Keratinocyte (primary cell): Measurements from ENCODE around the gene GSTA5. TPM values are rescaled to one million over a fixed set of nuclear protein-coding genes. Genes with fewer than 3 reads are reported as not detected.
"Not testable (repeated sequence)": the region's sequence is repeated elsewhere in the genome, so short reads cannot be mapped to it uniquely, and the experiment has no call there.

Experiments
- DNase-seq: peaks from one replicate; pipeline ENCODE4 v3.0.0-alpha.2; 2011; ENCODE audit warnings: low read depth, missing footprints, low spot score
- FAIRE-seq: peaks from 2 replicates; lab custom pipeline; 2011; peaks lifted over from hg19 to GRCh38; lab: Jason Lieb, UNC
- H2AFZ ChIP-seq: 2 replicates; pipeline ENCODE4 v1.6.0; 2012; ENCODE audit warnings: low read length, control low read depth, inconsistent platforms; ENCODE audit not compliant: control insufficient read depth
- H3K27ac ChIP-seq: 2 replicates; pipeline ENCODE4 v1.5.1; 2011; ENCODE audit warnings: low read length; ENCODE audit not compliant: control insufficient read depth, insufficient read depth
- H3K27me3 ChIP-seq: 3 replicates; pipeline ENCODE4 v1.6.0; 2011; ENCODE audit warnings: low read length; ENCODE audit not compliant: control insufficient read depth, insufficient read depth; ENCODE audit errors: extremely low read depth
- H3K36me3 ChIP-seq, 2 experiments: 2 replicates in 1 of 2; 3 replicates in 1 of 2; pipeline ENCODE4 v1.5.1; 2011; ENCODE audit warnings: low read length in 2 of 2, mild to moderate bottlenecking in 1 of 2; ENCODE audit not compliant: control insufficient read depth in 2 of 2, insufficient read depth in 2 of 2; ENCODE audit errors: extremely low read depth in 1 of 2
- H3K4me1 ChIP-seq: 3 replicates; pipeline ENCODE4 v1.5.1; 2011; ENCODE audit warnings: low read length; ENCODE audit not compliant: control insufficient read depth, insufficient read depth; ENCODE audit errors: extremely low read depth
- H3K4me2 ChIP-seq: 3 replicates; pipeline ENCODE4 v1.6.0; 2011; ENCODE audit warnings: low read depth, low read length; ENCODE audit not compliant: control insufficient read depth, insufficient read depth; ENCODE audit errors: extremely low read depth
- H3K4me3 ChIP-seq, 3 experiments: fragments of 200-600 bp in 1 of 3; sonication (generic) in 1 of 3; 2 replicates in 2 of 3; 3 replicates in 1 of 3; pipeline ENCODE4 v1.5.1; 2011 to 2016; ENCODE audit warnings: low read length in 3 of 3, mild to moderate bottlenecking in 3 of 3, control low read depth in 2 of 3, inconsistent platforms in 1 of 3, low read depth in 1 of 3, mixed read lengths in 1 of 3, mixed run types in 1 of 3, moderate library complexity in 1 of 3; ENCODE audit not compliant: control insufficient read depth in 2 of 3, insufficient read depth in 2 of 3; ENCODE audit errors: extremely low read depth in 1 of 3
- H3K79me2 ChIP-seq: 2 replicates; pipeline ENCODE4 v1.6.0; 2012; ENCODE audit warnings: low read length; ENCODE audit not compliant: control insufficient read depth, insufficient read depth
- H3K9ac ChIP-seq: 3 replicates; pipeline ENCODE4 v1.6.0; 2011; ENCODE audit warnings: low read length; ENCODE audit not compliant: control insufficient read depth, insufficient read depth; ENCODE audit errors: extremely low read depth
- H3K9me1 ChIP-seq: 3 replicates; pipeline ENCODE4 v1.6.0; 2011; ENCODE audit warnings: low read length; ENCODE audit not compliant: control insufficient read depth, insufficient read depth; ENCODE audit errors: extremely low read depth
- H3K9me3 ChIP-seq: 2 replicates; pipeline ENCODE4 v1.5.1; 2012; ENCODE audit warnings: low read depth, low read length; ENCODE audit not compliant: control insufficient read depth
- H4K20me1 ChIP-seq: 3 replicates; pipeline ENCODE4 v1.6.0; 2011; ENCODE audit warnings: low read length; ENCODE audit not compliant: control insufficient read depth, insufficient read depth; ENCODE audit errors: extremely low read depth
- EZH2 ChIP-seq: IDR thresholded peaks from one replicate; pipeline ENCODE4 v1.6.1; 2012; ENCODE audit warnings: inconsistent platforms, mild to moderate bottlenecking, low read length, moderate library complexity
- dilution Hi-C: fragments of 300-500 bp; cut with MboI; formaldehyde crosslinking; loops from one replicate; pipeline ENCODE4 v1.7.0; 2020; ENCODE audit warnings: low sequenced_read_pairs; ENCODE audit not compliant: extremely low pct_ligation_motif_present
- polyA plus RNA-seq, 5 experiments: library from polyadenylated mRNA; depleted of rRNA in 3 of 5; stranded (reverse) in 3 of 5; stranded (forward) in 1 of 5; unstranded in 1 of 5; fragments of >200 nt; gene quantifications; 1 replicate in 1 of 5; 2 replicates in 3 of 5; 3 replicates in 1 of 5; pipeline versions ENCODE4 v1.2.1 to v1.2.3, GENCODE V29; 2011 to 2012; ENCODE audit warnings: missing spikeins in 2 of 5, low read depth in 1 of 5, low replicate concordance in 1 of 5
- TF ChIP-seq, protein P1 (sequence below), 3 experiments: IDR thresholded peaks in 1 of 3; conservative IDR thresholded peaks in 1 of 3; optimal IDR thresholded peaks in 1 of 3; 2 replicates in 2 of 3; 3 replicates in 1 of 3; pipeline versions ENCODE3 to v1.5.1; 2011; ENCODE audit warnings: low read length in 3 of 3, mild to moderate bottlenecking in 3 of 3, moderate library complexity in 2 of 3, control low read depth in 1 of 3, inconsistent platforms in 1 of 3; ENCODE audit not compliant: insufficient read depth in 2 of 3; ENCODE audit errors: extremely low read depth in 1 of 3

Gene GSTA5
- polyA plus RNA-seq, 1 donor (not counting 4 experiments of a cell fraction or from before 2014, with no cell fraction given): not detected

DNA sequence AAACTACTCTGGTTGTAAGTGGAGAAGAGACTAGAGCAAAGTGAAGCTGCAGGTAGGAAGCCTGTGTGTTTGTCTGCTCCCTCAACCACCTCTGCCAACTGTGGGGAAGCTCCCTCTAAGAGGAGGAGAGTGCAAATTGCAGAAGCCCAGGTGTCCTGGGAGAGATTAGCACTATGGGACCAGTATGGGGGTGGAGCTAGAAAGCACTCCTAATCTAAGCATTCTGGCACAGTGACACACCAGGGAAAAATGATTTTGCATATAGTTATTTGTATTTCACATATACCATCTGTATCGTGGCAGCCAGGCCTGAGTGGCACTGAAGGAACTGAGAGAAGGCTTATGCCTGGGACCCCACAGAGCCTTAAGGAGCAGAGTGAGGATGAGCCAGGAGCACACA is 49.8 kb downstream of the GSTA5 start:
- H3K9ac ChIP-seq: no peak overlapping the region
- H3K79me2 ChIP-seq: no peaks in the 10 kb centered on the region
- FAIRE-seq (no peak), DNase-seq (no peak)
- no peaks in the 10 kb centered on the region for H3K4me1 ChIP-seq
- TF ChIP-seq EZH2: no peak
- TF ChIP-seq, protein P1, sequence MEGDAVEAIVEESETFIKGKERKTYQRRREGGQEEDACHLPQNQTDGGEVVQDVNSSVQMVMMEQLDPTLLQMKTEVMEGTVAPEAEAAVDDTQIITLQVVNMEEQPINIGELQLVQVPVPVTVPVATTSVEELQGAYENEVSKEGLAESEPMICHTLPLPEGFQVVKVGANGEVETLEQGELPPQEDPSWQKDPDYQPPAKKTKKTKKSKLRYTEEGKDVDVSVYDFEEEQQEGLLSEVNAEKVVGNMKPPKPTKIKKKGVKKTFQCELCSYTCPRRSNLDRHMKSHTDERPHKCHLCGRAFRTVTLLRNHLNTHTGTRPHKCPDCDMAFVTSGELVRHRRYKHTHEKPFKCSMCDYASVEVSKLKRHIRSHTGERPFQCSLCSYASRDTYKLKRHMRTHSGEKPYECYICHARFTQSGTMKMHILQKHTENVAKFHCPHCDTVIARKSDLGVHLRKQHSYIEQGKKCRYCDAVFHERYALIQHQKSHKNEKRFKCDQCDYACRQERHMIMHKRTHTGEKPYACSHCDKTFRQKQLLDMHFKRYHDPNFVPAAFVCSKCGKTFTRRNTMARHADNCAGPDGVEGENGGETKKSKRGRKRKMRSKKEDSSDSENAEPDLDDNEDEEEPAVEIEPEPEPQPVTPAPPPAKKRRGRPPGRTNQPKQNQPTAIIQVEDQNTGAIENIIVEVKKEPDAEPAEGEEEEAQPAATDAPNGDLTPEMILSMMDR (optimal IDR thresholded peaks at IDR 0.05 in 1 of 3, IDR thresholded peaks at IDR 0.05 in 1 of 3, conservative IDR thresholded peaks at IDR 0.05 in 1 of 3; ENCODE audit: extremely low read depth in 1 of 3, insufficient read depth in 2 of 3, low read length in 3 of 3): no peak
- no peak overlapping the region for H2AFZ ChIP-seq
- no peaks in the 10 kb centered on the region for H4K20me1 ChIP-seq
- no peaks in the 10 kb centered on the region for H3K36me3 ChIP-seq
- dilution Hi-C loops: no loop called here
- no peaks in the 10 kb centered on the region for H3K9me3 ChIP-seq
- H3K27ac ChIP-seq: no peak overlapping the region
- H3K9me1 ChIP-seq: no peaks in the 10 kb centered on the region
- H3K4me2 ChIP-seq: no peak overlapping the region
- H3K27me3 ChIP-seq: no peaks in the 10 kb centered on the region
- no peak overlapping the region for H3K4me3 ChIP-seq

DNA sequence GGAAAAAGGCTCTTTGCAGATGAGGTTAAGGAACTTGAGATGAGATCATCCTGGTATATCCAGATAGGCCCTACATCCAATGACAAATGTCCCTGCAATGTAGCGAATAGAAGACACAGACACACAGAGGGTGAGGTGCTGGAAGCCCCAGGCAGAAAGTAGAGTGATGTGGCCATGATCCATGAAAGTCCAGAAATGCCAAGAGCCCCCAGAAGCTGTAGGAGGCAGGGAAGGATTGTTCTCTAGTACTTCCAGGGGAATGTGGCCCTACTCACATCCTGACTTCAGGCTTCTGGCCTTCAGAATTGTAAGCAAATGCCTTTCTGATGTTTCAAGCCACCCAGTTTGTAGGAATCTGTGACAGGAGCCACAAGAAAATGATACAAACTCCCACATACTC is 51.0 kb downstream of the GSTA5 start:
- H3K9ac ChIP-seq, H3K79me2 ChIP-seq, H3K9me1 ChIP-seq, DNase-seq, H3K4me3 ChIP-seq, H3K27me3 ChIP-seq, H3K9me3 ChIP-seq, H4K20me1 ChIP-seq, H3K4me2 ChIP-seq, H2AFZ ChIP-seq, FAIRE-seq, H3K4me1 ChIP-seq, H3K36me3 ChIP-seq, H3K27ac ChIP-seq, dilution Hi-C loops: not testable (repeated sequence)

DNA sequence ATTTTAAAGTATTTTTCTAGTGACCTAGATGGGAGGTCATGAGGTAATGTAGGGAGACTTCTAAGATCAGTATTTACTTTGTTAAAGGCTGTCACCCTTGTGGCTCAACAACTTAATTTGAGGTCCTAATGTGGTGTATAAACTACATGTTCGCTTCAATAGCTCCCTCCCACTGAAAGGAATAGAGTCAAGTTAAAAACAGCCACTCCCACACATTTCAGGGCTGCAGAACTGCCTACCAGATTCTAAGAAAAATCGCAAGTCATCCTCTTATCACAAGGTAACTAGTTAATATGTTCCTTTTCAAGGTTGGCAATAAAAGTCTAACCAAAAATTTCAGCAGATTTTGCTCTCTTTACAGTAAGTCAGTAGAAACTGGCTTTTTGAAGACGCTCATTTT is 52.1 kb downstream of the GSTA5 start:
- Histone ChIP-seq H3K36me3 (no peaks in the 10 kb centered on the region), H3K4me1 (no peaks in the 10 kb centered on the region), H4K20me1 (no peaks in the 10 kb centered on the region), H3K9me3 (no peaks in the 10 kb centered on the region), H3K4me3 (no peak overlapping the region), H3K27ac (no peak overlapping the region), H3K79me2 (no peaks in the 10 kb centered on the region), H3K27me3 (no peaks in the 10 kb centered on the region), H2AFZ (no peak overlapping the region), H3K9ac (no peak overlapping the region), H3K4me2 (no peak overlapping the region), H3K9me1 (no peaks in the 10 kb centered on the region)
- DNase-seq: no peak
- FAIRE-seq: no peak
- dilution Hi-C loops: no loop called here
- TF ChIP-seq, protein P1 (optimal IDR thresholded peaks at IDR 0.05 in 1 of 3, IDR thresholded peaks at IDR 0.05 in 1 of 3, conservative IDR thresholded peaks at IDR 0.05 in 1 of 3; ENCODE audit: extremely low read depth in 1 of 3, insufficient read depth in 2 of 3, low read length in 3 of 3): no peak
- TF ChIP-seq EZH2: no peak
